HPDE6-E6E7 (cell line): Measurements from ENCODE around the gene INO80C.

Experiments
- DNase-seq: peaks from one replicate; pipeline ENCODE4 v3.0.0; 2011; ENCODE audit warnings: missing footprints; ENCODE audit errors: extremely low spot score

INO80C gene

GRCh38 chr18:35497370-35498197 is at the start of gene INO80C:
INO80C (minus strand) TSS chr18:35497960; CDS start chr18:35497874, 86 bp downstream.
- DNase-seq = peak; percentile 87

- no peak for DNase-seq
Measured at GRCh38 chr18:35547008-35547605, 49.3 kb upstream of the INO80C start.

GRCh38 chr18:35542356-35542755 is 44.6 kb upstream of the INO80C start:
- no peak for DNase-seq

GRCh38 chr18:35535297-35535696 is 37.5 kb upstream of the INO80C start:
- no peak for DNase-seq

GRCh38 chr18:35533916-35534405 is 36.2 kb upstream of the INO80C start:
- DNase-seq = no peak

- DNase-seq = no peak
Measured at GRCh38 chr18:35528749-35529274, 31.1 kb upstream of the INO80C start.

- DNase-seq = no peak
Measured at GRCh38 chr18:35526495-35527059, 28.8 kb upstream of the INO80C start.

GRCh38 chr18:35525795-35526494 is 28.2 kb upstream of the INO80C start:
- no peak for DNase-seq

GRCh38 chr18:35524226-35524625 is 26.5 kb upstream of the INO80C start:
- no peak for DNase-seq

GRCh38 chr18:35522130-35522959 is 24.6 kb upstream of the INO80C start:
- no peak for DNase-seq

GRCh38 chr18:35521133-35521532 is 23.4 kb upstream of the INO80C start:
- no peak for DNase-seq

- DNase-seq = no peak
Measured at GRCh38 chr18:35519148-35519899, 21.6 kb upstream of the INO80C start.

- DNase-seq = no peak
Measured at GRCh38 chr18:35517715-35518114, 20.0 kb upstream of the INO80C start.

- DNase-seq = no peak
Measured at GRCh38 chr18:35516789-35517188, 19.0 kb upstream of the INO80C start.

GRCh38 chr18:35516351-35516750 is 18.6 kb upstream of the INO80C start:
- no peak for DNase-seq

- DNase-seq = no peak
Measured at GRCh38 chr18:35515460-35516130, 17.8 kb upstream of the INO80C start.

GRCh38 chr18:35514752-35515459 is 17.1 kb upstream of the INO80C start:
- no peak for DNase-seq

- no peak for DNase-seq
Measured at GRCh38 chr18:35514283-35514682, 16.5 kb upstream of the INO80C start.
